H1 (cell line): ENCODE data around the gene VSIG10L2. TPM values are rescaled to one million over a fixed set of nuclear protein-coding genes. Genes with fewer than 3 reads are reported as not detected.

Source experiments
- CTCF ChIA-PET: fragments of 300-600 bp; sonication (Branson Sonifier 250); formaldehyde crosslinking; loops from one replicate; lab custom pipeline; 2021; ENCODE audit not compliant: partially characterized antibody; lab: Charles Lee
- POLR2A ChIA-PET: fragments of 300-600 bp; sonication (Branson Sonifier 250); formaldehyde crosslinking; loops from one replicate; lab custom pipeline; 2021; ENCODE audit warnings: inconsistent platforms; ENCODE audit not compliant: partially characterized antibody; lab: Charles Lee
- DNase-seq, 2 experiments: peaks; one replicate each; pipeline versions ENCODE4 v3.0.0 to v3.0.0-alpha.2; 2010 to 2022; ENCODE audit warnings: low spot score in 2 of 2, low read depth in 1 of 2, mixed read lengths in 1 of 2
- FAIRE-seq: peaks from 2 replicates; lab custom pipeline; 2011; peaks lifted over from hg19 to GRCh38; lab: Jason Lieb, UNC
- H2AFZ ChIP-seq: 2 replicates; pipeline ENCODE4 v1.8.1; 2012; ENCODE audit warnings: low read length, inconsistent platforms
- H2AK5ac ChIP-seq: 2 replicates; pipeline ENCODE4 v1.6.1; 2013; ENCODE audit warnings: low read depth, low read length
- H2BK120ac ChIP-seq: replicated peaks from 2 replicates; pipeline ENCODE3; 2013; ENCODE audit warnings: low read depth, low read length, inconsistent platforms
- H2BK12ac ChIP-seq: 2 replicates; pipeline ENCODE4 v1.6.1; 2013; ENCODE audit warnings: low read depth, low read length
- H2BK15ac ChIP-seq: 2 replicates; pipeline ENCODE4 v1.6.1; 2013; ENCODE audit warnings: low read length
- H2BK20ac ChIP-seq: 2 replicates; pipeline ENCODE4 v1.6.1; 2013; ENCODE audit warnings: low read length
- H2BK5ac ChIP-seq: 2 replicates; pipeline ENCODE4 v1.6.1; 2013; ENCODE audit warnings: low read depth, low read length
- H3K14ac ChIP-seq: 2 replicates; pipeline ENCODE4 v1.6.1; 2013; ENCODE audit warnings: inconsistent platforms; ENCODE audit not compliant: insufficient read length
- H3K18ac ChIP-seq: 2 replicates; pipeline ENCODE4 v1.6.1; 2013; ENCODE audit warnings: low read length; ENCODE audit errors: extremely low read depth
- H3K23ac ChIP-seq: 2 replicates; pipeline ENCODE4 v1.6.1; 2013; ENCODE audit warnings: inconsistent platforms; ENCODE audit not compliant: insufficient read length
- H3K23me2 ChIP-seq: 2 replicates; pipeline ENCODE4 v1.6.1; 2013; ENCODE audit warnings: low read depth, low read length
- H3K27ac ChIP-seq: 2 replicates; pipeline ENCODE4 v1.6.1; 2011; ENCODE audit warnings: low read depth, low read length, inconsistent platforms
- H3K27me3 ChIP-seq, 4 experiments: replicated peaks in 1 of 4; 1 replicate in 1 of 4; 2 replicates in 3 of 4; pipeline versions ENCODE4 v1.6.1 to v1.8.1; 2011 to 2013; ENCODE audit warnings: low read length in 3 of 4, mild to moderate bottlenecking in 3 of 4, inconsistent platforms in 2 of 4, mixed read lengths in 2 of 4, moderate library complexity in 1 of 4; ENCODE audit not compliant: control insufficient read depth in 3 of 4, insufficient read depth in 3 of 4; ENCODE audit errors: extremely low read depth in 1 of 4
- H3K36me3 ChIP-seq, 4 experiments: 2 replicates each; pipeline versions ENCODE4 v1.6.1 to v1.8.1; 2011 to 2013; ENCODE audit warnings: mild to moderate bottlenecking in 4 of 4, low read length in 3 of 4, moderate library complexity in 2 of 4, control low read depth in 1 of 4, inconsistent platforms in 1 of 4; ENCODE audit not compliant: insufficient read depth in 4 of 4, control insufficient read depth in 2 of 4
- H3K4ac ChIP-seq: replicated peaks from 2 replicates; pipeline ENCODE3; 2013; ENCODE audit warnings: low read length, low read depth, mixed read lengths, inconsistent platforms; ENCODE audit not compliant: insufficient read length
- H3K4me1 ChIP-seq, 4 experiments: replicated peaks in 1 of 4; 1 replicate in 1 of 4; 2 replicates in 3 of 4; pipeline versions ENCODE4 v1.6.1 to v1.8.1; 2011 to 2013; ENCODE audit warnings: low read length in 3 of 4, inconsistent platforms in 2 of 4, mixed read lengths in 1 of 4; ENCODE audit not compliant: insufficient read depth in 4 of 4, control insufficient read depth in 3 of 4
- H3K4me2 ChIP-seq, 2 experiments: 2 replicates each; pipeline versions ENCODE4 v1.6.1 to v1.8.1; 2011 to 2013; ENCODE audit warnings: low read depth in 2 of 2, low read length in 2 of 2, control low read depth in 1 of 2, inconsistent platforms in 1 of 2, mild to moderate bottlenecking in 1 of 2; ENCODE audit not compliant: insufficient read depth in 1 of 2
- H3K4me3 ChIP-seq, 4 experiments: fragments of 200-600, 300-600 bp in 1 of 4; sonication (generic), shearing (Covaris generic), sonication (Bioruptor Twin) in 1 of 4; 2 replicates each; pipeline versions ENCODE4 v1.5.1 to v1.8.1; 2011 to 2016; ENCODE audit warnings: low read length in 4 of 4, low read depth in 3 of 4, control low read depth in 2 of 4, inconsistent platforms in 2 of 4, mild to moderate bottlenecking in 2 of 4, mixed read lengths in 1 of 4, moderate library complexity in 1 of 4; ENCODE audit not compliant: insufficient read depth in 2 of 4; ENCODE audit errors: extremely low read depth in 1 of 4
- H3K56ac ChIP-seq: replicated peaks from 2 replicates; pipeline ENCODE3; 2013; ENCODE audit warnings: low read depth, mild to moderate bottlenecking, mixed read lengths, low read length, inconsistent platforms; ENCODE audit not compliant: insufficient read length
- H3K79me1 ChIP-seq: 2 replicates; pipeline ENCODE4 v1.6.1; 2013; ENCODE audit warnings: low read depth, low read length, control low read depth
- H3K79me2 ChIP-seq, 2 experiments: 2 replicates each; pipeline versions ENCODE4 v1.6.1 to v1.8.1; 2012 to 2013; ENCODE audit warnings: low read length in 2 of 2, mild to moderate bottlenecking in 2 of 2, inconsistent platforms in 1 of 2; ENCODE audit not compliant: insufficient read depth in 2 of 2, control insufficient read depth in 1 of 2
- H3K9ac ChIP-seq, 4 experiments: replicated peaks in 1 of 4; 1 replicate in 1 of 4; 2 replicates in 3 of 4; pipeline versions ENCODE4 v1.6.1 to v1.8.1; 2011 to 2013; ENCODE audit warnings: low read depth in 3 of 4, low read length in 3 of 4, control low read depth in 2 of 4, mild to moderate bottlenecking in 2 of 4, moderate library complexity in 2 of 4, inconsistent platforms in 1 of 4; ENCODE audit errors: extremely low read depth in 1 of 4
- H3K9me3 ChIP-seq, 2 experiments: 2 replicates each; pipeline versions ENCODE4 v1.6.1 to v1.8.1; 2012 to 2013; ENCODE audit warnings: mild to moderate bottlenecking in 2 of 2, moderate library complexity in 2 of 2, control low read depth in 1 of 2, inconsistent platforms in 1 of 2, low read depth in 1 of 2, low read length in 1 of 2, mixed read lengths in 1 of 2; ENCODE audit not compliant: insufficient read depth in 2 of 2
- H4K20me1 ChIP-seq, 2 experiments: replicated peaks in 1 of 2; 2 replicates each; pipeline versions ENCODE3 to v1.8.1; 2011 to 2013; ENCODE audit warnings: inconsistent platforms in 2 of 2, low read length in 2 of 2, mild to moderate bottlenecking in 1 of 2; ENCODE audit not compliant: insufficient read depth in 2 of 2, control insufficient read depth in 1 of 2
- H4K5ac ChIP-seq: 2 replicates; pipeline ENCODE4 v1.6.1; 2013; ENCODE audit warnings: low read length, low read depth, mixed read lengths, inconsistent platforms; ENCODE audit not compliant: insufficient read length
- H4K8ac ChIP-seq: 2 replicates; pipeline ENCODE4 v1.8.0; 2013; ENCODE audit warnings: mild to moderate bottlenecking, moderate library complexity, low read length, inconsistent platforms; ENCODE audit not compliant: insufficient read depth; ENCODE audit errors: extremely low read depth
- H4K91ac ChIP-seq: replicated peaks from 2 replicates; pipeline ENCODE3; 2013; ENCODE audit warnings: low read length, mixed read lengths, inconsistent platforms; ENCODE audit not compliant: insufficient read length
- NANOG ChIP-seq: IDR thresholded peaks from 2 replicates; pipeline ENCODE4 v1.6.1; 2011; ENCODE audit warnings: low read length, low read depth, mild to moderate bottlenecking, inconsistent platforms; ENCODE audit not compliant: insufficient read depth, poor library complexity, severe bottlenecking
- WGBS, 2 experiments: shearing (Covaris generic) in 1 of 2; methylation state at CpG; one replicate each; pipeline versions ENCODE4 v1.1.6 to v1.1.7; 2013 to 2015; ENCODE audit warnings: low lambda C conversion rate in 2 of 2, mixed read lengths in 2 of 2, inconsistent platforms in 1 of 2, low coverage in 1 of 2, missing lambda C conversion rate in 1 of 2; ENCODE audit not compliant: insufficient replicate concordance in 2 of 2, insufficient coverage in 1 of 2, insufficient read length in 1 of 2; ENCODE audit errors: extremely low coverage in 1 of 2, missing lambda C conversion rate in 1 of 2; 5-methylcytosine and 5-hydroxymethylcytosine counted together
- polyA plus RNA-seq, 7 experiments: library from polyadenylated mRNA; depleted of rRNA in 3 of 7; stranded (reverse) in 5 of 7; unstranded in 2 of 7; fragments of >200 nt in 5 of 7; fragments of 200-250 nt in 2 of 7; gene quantifications; 1 replicate in 5 of 7; 2 replicates in 1 of 7; 4 replicates in 1 of 7; pipeline versions ENCODE4 v1.2.1 to v1.2.3, GENCODE V29; 2011 to 2013; ENCODE audit warnings: missing spikeins in 2 of 7, mixed read lengths in 2 of 7
- total RNA-seq: library from RNA; stranded (reverse); fragmentation: NEBNext Ultra II Directional; extraction: Animal tissue kit (Norgen Biotek cat#: 25700); gene quantifications from 2 replicates; pipeline ENCODE4 v1.2.1, GENCODE V29; 2021

VSIG10L2 gene
- total and polyA plus RNA-seq, 2 of the 8 experiments (the other 6 are each of a cell fraction or from before 2014, with no cell fraction given): not detected

DNA sequence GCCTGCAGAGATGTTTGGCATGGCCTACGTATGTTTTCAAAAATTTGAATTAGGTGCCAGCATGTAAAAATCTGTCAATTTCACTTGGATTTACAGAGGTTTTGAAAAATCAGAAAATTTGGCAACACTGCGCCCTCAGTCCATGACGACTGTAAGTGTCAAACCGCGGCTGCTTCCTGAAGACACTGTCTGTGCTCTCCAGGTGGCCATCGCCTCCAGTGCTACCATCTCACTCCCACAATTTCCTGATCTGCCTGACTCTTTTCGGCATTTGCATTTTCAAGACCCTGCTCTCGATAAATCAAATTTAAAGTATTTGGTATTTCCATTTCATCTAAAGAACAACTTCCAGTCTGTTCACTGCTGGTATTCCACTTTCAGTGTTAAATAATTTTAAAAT, 34.6 kb downstream of the VSIG10L2 start:
- ChIA-PET CTCF (interaction anchor here (1.0 kb wide), 1 partner anchor 10 kb away, joined by 6 read pairs; no protein-coding TSS in a partner anchor), POLR2A (no interaction called here)
- Histone ChIP-seq H4K5ac (no peak overlapping the region), H3K23me2 (no peaks in the 10 kb centered on the region), H3K36me3 (peaks cover 0 to 17% (median 5%) of the 10 kb centered on the region in 4 experiments; a peak in 5 of 8 replicates), H3K4me1 (peaks cover 0 to 3% (median 0%) of the 10 kb centered on the region in 4 experiments; a peak in 2 of 7 replicates), H3K9ac (no peak overlapping the region), H2AK5ac (no peak overlapping the region), H3K27me3 (no peaks in the 10 kb centered on the region), H3K9me3 (no peaks in the 10 kb centered on the region), H2BK120ac (no peak overlapping the region), H3K56ac (no peak overlapping the region), H3K79me2 (no peaks in the 10 kb centered on the region), H3K23ac (no peak overlapping the region), H2BK12ac (no peak overlapping the region), H3K27ac (no peak overlapping the region), H4K91ac (no peak overlapping the region), H2BK15ac (no peak overlapping the region), H3K79me1 (no peaks in the 10 kb centered on the region), H4K20me1 (no peaks in the 10 kb centered on the region), H2BK20ac (no peak overlapping the region), H3K4ac (no peak overlapping the region), H3K4me2 (no peak overlapping the region), H2AFZ (no peak overlapping the region), H3K4me3 (no peak overlapping the region), H3K14ac (no peak overlapping the region), H4K8ac (no peak overlapping the region), H2BK5ac (no peak overlapping the region), H3K18ac (no peak overlapping the region)
- DNase-seq: no peak
- no peak for FAIRE-seq
- TF ChIP-seq NANOG: no peak
- WGBS, 2 experiments: 82% methylated on average over 8 of the region's 8 CpGs; no CpG with 5 or more reads in 1 of the 2 experiments
